ENCODE results near the gene CELF1. TPM values are rescaled to one million over a fixed set of nuclear protein-coding genes. Genes with fewer than 3 reads are reported as not detected.

CELF1 gene
- total and polyA plus RNA-seq, 2 of the 13 experiments (the other 11 are each of a cell fraction or from before 2014, with no cell fraction given): 69.0 to 80.1 TPM

- TF ChIP-seq CEBPB (IDR thresholded peaks at IDR 0.05; ENCODE audit: borderline replicate concordance, low read depth, low read length) (no peak), ZNF597 (CRISPR knock-in tag; IDR thresholded peaks at IDR 0.05) (no peak), KLF15 (CRISPR knock-in tag; IDR thresholded peaks at IDR 0.05; ENCODE audit: borderline replicate concordance) (no peak), ZNF674 (CRISPR knock-in tag; IDR thresholded peaks at IDR 0.05; ENCODE audit: low read depth) (0 out of 2 replicates have a peak, but pooled peaks have one; percentile 80), ZSCAN12 (CRISPR knock-in tag; IDR thresholded peaks at IDR 0.05) (no peak), SALL2 (CRISPR knock-in tag; IDR thresholded peaks at IDR 0.05) (no peak), MED8 (CRISPR knock-in tag; IDR thresholded peaks at IDR 0.05; ENCODE audit: insufficient replicate concordance) (no peak), MXD3 (CRISPR knock-in tag; IDR thresholded peaks at IDR 0.05) (no peak), ZNF850 (CRISPR knock-in tag; conservative IDR thresholded peaks at IDR 0.05) (no peak), ZNF138 (CRISPR knock-in tag; IDR thresholded peaks at IDR 0.05; ENCODE audit: low read depth) (peak; percentile 72; the same call in 1 of the 2 replicates), ZBTB25 (CRISPR knock-in tag; IDR thresholded peaks at IDR 0.05) (no peak), MED13 (CRISPR knock-in tag; IDR thresholded peaks at IDR 0.05) (no peak), MAZ (IDR thresholded peaks at IDR 0.05; ENCODE audit: borderline replicate concordance, low read depth, low read length) (no peak), MAZ (CRISPR knock-in tag; IDR thresholded peaks at IDR 0.05; ENCODE audit: low read depth) (peak; percentile 62; the same call in 1 of the 2 replicates), AHR (CRISPR knock-in tag; IDR thresholded peaks at IDR 0.05) (no peak), PRDM10 (CRISPR knock-in tag; IDR thresholded peaks at IDR 0.05; ENCODE audit: low read depth) (peak; percentile 95), ZBTB21 (CRISPR knock-in tag; IDR thresholded peaks at IDR 0.05) (no peak), ZNF282 (IDR thresholded peaks at IDR 0.05; ENCODE audit: partially characterized antibody) (no peak), PHB2 (IDR thresholded peaks at IDR 0.05; ENCODE audit: partially characterized antibody) (no peak), ZNF747 (CRISPR knock-in tag; IDR thresholded peaks at IDR 0.05; ENCODE audit: borderline replicate concordance) (no peak), NR1H2 (CRISPR knock-in tag; IDR thresholded peaks at IDR 0.05; ENCODE audit: borderline replicate concordance, low read depth) (0 out of 2 replicates have a peak, but pooled peaks have one; percentile 77), ZNF670 (CRISPR knock-in tag; IDR thresholded peaks at IDR 0.05; ENCODE audit: borderline replicate concordance) (no peak; the same call in 1 of the 2 replicates), TOPORS (CRISPR knock-in tag; IDR thresholded peaks at IDR 0.05) (no peak), ZFY (CRISPR knock-in tag; IDR thresholded peaks at IDR 0.05) (peak; percentile 73), ZNF251 (CRISPR knock-in tag; IDR thresholded peaks at IDR 0.05) (peak; percentile 42; the same call in 1 of the 2 replicates)
Measured at GRCh38 chr11:47587723-47588326, 34.9 kb upstream of the CELF1 start (continued).
